HG03439 (cell line): ENCODE results near the gene OR10H2.
"Not testable (repeated sequence)": the region's sequence is repeated elsewhere in the genome, so short reads cannot be mapped to it uniquely, and the experiment has no call there.

Source experiments
- ATAC-seq: cut with Tn5 transposase; IDR thresholded peaks from one replicate; pipeline ENCODE4 v1.9.1; 2021; ENCODE audit warnings: mild to moderate bottlenecking, moderate library complexity; ENCODE audit not compliant: unreplicated experiment

Gene OR10H2, protein sequence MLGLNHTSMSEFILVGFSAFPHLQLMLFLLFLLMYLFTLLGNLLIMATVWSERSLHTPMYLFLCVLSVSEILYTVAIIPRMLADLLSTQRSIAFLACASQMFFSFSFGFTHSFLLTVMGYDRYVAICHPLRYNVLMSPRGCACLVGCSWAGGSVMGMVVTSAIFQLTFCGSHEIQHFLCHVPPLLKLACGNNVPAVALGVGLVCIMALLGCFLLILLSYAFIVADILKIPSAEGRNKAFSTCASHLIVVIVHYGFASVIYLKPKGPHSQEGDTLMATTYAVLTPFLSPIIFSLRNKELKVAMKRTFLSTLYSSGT

DNA sequence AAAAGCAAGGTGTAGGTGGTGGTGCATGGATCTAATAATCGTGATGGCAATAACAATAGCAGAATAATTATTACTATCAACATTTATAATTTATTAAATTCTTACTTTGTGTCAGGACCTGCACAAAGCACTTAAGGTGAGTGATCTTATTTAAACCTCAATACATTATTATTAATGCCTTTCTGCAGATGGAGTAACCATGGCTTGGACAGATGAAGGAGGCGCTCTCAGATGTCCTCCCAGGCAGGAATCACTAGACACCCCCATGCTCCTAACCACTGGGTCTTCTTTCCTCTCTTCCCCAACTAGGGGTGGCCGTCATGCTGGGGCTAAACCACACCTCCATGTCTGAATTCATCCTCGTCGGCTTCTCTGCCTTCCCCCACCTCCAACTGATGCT lies at the start of gene OR10H2:
TSS of gene OR10H2 (plus strand) at position 301 of the 400 bp plus-strand sequence. CDS start at position 321, 20 bp downstream.
- ATAC-seq: no peak

DNA sequence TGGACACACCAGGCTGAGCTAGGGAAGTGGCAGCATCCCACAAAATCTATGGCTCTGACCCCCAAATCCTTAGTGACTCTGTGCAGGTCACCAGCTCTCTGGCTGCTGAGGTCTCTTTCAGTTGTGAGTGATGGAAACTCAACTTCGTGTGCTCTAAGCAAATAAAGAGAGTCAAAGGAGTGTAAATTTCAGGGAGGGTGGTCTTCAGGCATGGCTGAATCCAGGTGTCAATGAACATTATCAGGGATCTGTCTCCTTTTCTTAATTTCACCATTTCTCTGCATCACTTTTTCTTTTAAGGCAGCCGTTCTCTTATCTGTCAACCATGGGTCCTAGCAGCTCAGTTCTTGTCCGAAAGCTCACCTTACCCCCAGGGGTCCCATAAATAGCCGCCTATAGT lies 48.7 kb upstream of the OR10H2 start:
- ATAC-seq: no peak

DNA sequence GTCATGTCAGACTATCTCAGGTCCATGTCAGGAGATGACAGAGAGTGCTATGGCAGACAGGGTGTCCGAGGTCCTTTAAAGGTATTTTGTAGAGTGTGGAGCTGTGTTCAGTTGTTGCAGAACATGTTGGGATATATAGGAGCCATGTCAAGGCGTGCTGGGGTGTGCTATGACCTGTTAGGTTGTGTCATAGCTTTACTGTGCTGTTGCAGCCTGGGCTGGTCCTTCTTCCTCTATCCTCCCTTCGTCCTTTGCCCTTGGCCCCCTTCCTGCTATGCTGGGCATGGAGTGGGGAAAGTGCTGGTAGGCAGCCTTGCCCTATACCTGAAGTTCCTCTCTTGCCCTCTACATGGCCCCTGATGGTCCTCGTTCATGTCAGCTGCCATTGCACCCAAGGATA lies 48.0 kb upstream of the OR10H2 start:
- not testable (repeated sequence) for ATAC-seq

DNA sequence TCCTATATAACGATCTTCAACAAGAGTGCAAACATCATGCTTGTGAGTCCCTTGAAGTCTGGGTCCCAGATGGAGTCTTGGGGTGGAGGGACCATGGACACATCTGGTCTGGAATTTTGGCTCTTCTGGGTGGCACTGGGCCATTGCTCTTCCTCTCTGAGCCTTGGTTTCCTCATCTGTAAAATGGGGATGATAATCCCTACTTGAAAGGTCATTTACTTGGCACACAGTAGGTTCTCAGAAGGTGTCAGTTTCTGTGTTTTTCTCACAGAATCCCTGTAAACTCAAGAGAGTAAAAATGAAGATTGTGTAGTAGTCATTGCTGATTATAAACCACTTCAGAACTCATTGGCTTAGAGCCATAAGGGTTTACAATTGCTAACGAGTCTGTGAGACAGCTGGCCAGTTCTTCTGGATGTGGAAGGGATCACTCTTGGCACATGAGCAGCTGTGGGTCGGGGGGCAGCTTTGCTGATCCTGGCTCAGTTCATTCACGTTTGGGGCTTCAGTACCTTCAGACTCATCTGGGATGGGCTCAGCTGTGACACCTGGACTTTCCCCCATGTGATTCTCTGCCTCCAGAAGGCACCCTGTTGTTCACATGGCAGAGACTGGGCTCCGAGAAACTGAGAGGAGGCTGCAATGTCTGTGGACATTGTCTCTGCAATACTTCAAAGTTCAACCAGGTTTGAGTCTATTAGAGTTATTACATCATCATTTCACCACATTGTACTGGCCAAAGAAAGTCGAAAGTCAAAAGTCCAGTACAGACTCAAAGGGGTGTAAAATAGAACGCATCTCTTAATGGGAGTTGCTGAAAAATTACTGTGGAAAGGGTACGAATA lies 47.1 kb upstream of the OR10H2 start:
- ATAC-seq: no peak

DNA sequence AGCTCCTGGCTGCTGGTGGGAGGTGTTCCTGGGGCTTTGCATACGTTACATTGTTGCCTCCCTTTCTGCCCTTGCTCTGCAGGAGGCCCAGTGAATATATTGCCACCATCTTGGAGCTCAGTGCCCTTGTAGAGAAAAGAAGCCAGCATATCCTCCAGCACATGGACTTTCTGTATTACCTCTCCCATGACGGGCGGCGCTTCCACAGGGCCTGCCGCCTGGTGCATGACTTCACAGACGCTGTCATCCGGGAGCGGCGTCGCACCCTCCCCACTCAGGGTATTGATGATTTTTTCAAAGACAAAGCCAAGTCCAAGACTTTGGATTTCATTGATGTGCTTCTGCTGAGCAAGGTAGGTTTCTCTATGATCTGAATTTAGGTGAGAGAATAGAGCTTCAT lies 44.4 kb upstream of the OR10H2 start:
- ATAC-seq: no peak

DNA sequence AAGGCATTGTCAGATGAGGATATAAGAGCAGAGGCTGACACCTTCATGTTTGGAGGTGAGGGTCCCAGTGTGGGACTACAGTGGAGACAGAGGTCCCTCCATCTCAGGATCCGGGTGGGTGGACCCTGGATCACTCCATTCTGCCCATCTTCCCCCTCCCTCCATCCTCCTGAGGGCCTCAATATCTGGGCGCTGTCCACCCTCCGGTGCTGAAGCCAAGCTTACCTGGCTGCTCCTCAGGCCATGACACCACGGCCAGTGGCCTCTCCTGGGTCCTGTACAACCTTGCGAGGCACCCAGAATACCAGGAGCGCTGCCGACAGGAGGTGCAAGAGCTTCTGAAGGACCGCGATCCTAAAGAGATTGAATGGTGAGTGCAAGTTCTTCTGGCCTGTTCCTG lies 43.0 kb upstream of the OR10H2 start:
- no peak for ATAC-seq

DNA sequence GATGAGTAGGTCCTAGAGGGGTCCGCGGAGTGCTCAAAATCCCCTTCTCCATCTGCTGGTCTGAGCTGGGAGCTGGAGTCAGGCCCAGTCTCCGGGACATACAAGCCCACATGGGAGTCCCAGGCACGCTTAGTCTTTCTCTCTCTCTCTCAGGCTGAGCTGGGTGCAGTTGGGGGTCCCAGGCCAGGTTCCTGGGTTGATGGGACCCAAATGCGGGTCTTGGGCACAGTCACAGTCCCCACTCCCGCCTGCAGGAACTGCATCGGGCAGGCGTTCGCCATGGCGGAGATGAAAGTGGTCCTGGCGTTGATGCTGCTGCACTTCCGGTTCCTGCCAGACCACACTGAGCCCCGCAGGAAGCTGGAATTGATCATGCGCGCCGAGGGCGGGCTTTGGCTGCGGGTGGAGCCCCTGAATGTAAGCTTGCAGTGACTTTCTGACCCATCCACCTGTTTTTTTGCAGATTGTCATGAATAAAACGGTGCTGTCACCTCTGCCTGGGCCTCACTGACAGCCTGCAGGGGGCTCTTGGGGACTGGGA lies 31.1 kb upstream of the OR10H2 start:
- ATAC-seq: no peak

DNA sequence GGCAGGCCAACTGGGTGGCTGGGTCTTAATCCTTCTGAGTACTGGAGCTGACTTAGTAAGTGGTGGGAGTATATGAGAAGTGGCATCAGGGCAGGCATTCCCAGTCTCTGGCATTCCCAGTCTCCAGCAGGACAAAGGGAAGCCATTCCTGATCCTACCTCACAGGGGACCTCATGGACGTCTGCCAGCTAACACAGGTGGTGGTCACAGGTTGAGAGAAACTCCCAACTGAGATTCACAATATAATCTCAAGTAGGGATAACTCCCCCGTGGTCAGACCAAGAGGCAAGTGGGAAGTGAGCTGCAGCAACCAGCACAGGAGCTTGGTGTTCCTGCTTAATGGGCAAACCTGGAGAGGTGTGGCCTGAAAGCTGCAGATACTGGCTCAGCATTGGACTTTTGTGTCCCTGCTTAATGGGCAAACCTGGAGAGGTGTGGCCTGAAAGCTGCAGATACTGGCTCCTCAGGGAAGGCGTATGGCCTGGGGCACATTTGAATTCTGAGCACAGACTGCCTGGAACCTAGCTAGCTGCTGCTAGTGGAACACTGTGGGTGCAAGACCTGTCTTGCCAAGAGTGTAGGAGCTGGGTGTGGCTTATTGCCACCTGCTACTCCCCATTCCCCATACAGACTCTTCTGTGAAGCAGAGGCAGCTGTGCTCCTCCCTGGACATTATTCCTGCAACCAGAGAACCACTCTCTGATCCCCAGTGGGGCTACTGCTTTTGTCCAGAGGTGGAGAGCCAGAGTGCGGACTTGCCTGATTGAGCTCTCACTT lies 25.9 kb upstream of the OR10H2 start:
- ATAC-seq: no peak

DNA sequence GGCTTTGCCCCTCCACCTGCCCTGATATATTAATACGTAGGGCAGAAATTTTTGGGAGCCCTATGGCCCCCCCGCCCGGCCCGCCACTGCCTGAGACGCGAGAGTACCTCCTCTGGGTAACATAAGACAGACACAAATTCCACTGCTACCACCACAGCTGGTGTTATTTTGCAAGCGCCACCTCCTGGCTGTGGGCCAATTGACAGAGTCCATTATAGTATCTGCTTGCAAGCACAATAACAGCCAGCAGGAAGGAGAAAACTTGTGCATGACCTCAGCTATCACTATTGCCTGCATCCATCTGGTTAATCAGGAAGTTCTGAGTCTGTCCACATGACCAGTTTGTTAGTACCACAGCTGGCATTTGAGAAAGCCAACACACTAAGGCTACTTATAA lies 25.3 kb upstream of the OR10H2 start:
- no peak for ATAC-seq

DNA sequence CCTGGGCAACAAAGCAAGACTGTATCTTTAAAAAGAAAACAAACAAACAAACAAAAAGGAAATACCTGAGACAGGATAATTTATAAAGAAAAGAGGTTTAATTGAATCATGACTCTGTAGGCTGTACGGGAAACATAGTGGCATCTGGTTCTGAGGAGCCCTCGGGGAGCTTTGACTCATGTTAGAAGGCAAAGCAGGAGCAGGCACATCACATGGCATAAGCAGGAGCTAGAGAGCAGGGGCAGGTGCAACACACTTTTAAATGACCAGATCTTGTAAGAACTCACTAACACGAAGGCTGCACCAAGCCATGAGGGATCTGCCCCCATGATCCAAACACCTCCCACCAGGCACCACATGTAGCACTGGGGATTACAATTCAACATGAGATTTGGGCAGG lies 13.2 kb upstream of the OR10H2 start:
- ATAC-seq: no peak

DNA sequence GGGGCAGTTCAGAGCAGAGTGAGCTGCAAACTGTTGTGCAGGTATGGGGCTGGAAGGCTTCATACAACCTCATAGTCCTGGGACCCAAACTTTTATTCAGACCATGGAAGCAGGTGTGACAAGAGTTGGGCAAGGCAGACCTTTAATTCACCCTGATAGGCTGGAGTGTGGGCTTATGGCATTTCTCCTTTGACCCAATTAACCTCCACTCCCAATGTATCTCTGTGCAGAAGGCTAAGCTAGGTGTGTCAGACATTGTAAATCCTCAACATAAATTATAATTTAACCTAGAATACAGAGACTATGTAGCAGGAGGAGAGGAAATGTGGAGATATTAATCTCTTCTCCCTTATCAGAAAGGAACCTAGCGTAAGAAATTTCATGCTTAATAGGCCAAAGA lies 12.2 kb upstream of the OR10H2 start:
- ATAC-seq: no peak

DNA sequence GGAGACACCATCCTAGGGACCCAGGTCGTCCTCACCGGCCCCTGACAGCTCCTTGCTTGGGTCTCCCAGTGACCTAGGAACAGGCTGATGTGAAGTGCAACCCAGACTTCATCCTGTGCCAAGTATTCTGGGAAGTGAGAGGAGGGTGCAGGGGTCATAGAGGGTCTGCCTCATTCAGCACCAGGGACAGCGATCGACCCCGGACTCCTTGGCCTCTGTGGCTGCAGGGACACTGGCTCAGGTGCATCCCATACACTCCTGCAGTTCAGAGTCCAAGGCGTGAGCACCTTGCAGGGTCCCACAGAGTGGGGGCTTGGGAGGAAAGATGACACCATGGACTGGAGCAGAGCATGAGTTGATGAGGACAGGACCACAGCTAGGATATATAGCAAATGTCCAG lies 10.0 kb upstream of the OR10H2 start:
- no peak for ATAC-seq

DNA sequence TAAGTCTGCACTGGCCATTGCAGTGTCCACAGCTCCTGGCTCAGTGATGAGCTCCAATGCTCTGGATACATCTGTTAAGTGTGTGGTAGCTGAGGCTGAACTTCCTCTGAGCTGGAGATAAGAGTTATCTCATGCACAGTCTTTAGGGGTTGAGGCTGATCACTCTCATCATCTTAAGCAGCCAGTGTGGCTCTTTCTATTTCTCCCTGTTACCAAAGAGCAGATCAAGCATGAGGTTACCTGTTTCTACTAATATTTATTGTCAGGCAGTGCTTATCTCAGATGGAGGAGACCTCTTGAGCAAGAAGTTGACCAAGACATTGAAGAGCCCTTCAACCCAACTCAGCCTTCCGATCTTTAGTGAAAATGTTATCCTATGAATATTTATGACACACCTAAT lies 6.6 kb upstream of the OR10H2 start:
- no peak for ATAC-seq

DNA sequence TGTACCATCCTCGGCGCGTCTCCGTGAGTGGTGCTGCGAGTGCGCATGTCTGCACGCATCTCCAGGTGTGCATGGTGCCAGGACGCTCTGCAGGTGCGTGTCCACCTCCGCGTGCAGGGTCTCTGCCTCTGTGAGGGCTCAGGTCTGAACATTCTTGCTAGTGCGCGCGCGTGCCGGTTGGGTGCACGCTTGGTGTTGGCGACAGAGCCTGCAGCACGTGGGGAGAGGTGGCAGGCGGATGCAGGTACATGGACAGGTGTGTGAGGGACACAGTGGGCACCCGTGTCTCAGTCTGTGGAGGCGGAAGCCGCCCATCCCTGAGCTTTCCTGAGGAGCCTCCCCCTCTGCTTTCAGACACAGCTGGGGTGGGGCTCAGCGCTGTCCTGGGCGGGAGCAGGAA lies 4.9 kb upstream of the OR10H2 start:
- ATAC-seq: no peak

DNA sequence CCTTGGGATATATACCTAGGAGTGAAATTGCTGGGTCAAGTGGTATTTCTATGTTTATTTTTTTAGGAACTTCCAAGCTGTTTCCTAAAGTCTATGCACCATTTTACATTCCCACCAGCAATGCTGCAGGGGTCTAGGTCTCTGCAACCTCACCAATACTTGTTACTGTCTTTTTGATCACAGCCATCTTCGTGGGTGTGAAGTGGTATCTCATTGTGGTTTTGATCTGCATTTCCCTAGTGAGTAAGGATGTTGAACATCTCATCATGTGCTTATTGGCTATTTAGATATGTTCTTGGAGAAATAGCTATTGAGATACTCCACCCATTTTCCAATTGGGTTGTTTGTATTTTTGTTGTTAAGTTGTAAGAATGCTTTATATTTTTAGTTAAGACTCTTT lies 2.7 kb downstream of the OR10H2 start:
- no peak for ATAC-seq

DNA sequence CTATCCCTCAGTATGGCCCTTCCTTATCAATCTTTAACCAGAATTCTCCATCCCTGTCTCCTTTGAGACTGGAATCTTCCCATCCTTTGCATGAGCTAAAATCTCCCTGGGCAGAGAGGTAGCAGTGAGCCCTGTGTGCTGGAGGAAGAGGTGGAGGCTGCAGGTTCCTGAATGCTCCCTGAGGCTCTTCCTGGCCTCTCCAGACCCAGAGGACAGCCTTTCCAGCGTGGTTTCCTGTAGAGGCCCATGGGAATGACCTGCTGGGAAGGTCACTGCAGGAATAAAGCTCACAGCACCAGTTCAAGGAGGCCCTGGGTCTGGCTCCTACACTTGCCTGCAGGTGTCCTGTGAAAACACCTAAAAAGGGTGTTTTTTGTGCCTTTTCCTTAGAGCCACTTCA lies 4.6 kb downstream of the OR10H2 start:
- no peak for ATAC-seq

DNA sequence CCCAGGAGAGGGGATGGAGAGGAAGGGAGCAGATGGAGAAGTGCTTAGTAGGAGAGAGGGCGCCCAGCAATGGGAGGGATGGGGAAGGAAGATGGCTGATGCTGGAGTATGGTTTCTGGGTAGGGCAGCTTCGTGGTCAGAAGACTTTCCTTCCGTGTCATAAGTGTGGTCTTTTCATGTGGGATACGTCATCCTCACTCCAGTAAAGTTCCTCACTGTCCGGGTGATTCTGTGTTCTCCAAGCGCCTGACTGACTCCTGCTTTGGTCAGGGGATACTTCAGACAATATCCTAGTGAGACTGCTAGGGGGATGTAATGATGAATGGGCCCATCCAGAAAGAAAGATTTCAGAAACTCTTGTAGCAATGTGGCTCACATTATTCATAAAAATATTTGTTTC lies 6.1 kb downstream of the OR10H2 start:
- no peak for ATAC-seq

DNA sequence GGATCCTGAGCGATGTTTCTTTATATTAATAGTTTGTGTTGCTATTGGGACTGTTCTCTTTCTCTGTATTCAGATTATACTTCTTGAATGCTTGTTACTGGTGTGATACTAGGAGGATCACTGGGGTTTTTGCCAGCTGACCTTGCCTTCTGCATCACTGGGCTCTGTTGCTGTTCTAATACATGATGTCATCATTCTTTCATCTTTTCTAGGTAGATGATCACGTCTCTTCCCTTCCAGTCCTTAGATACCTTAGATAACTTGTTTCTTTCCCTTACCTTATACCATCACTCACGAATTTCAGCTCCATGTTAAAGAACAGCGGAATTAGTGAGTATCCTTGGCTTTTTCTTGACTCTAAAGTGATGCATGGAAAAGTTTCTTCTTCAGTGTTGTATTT lies 9.9 kb downstream of the OR10H2 start, which contains the start of gene OR10H3:
TSS of gene OR10H3 (plus strand) at position 264 of the 400 bp plus-strand sequence. CDS start 3,408 bp downstream, outside the sequence.
- ATAC-seq: no peak

DNA sequence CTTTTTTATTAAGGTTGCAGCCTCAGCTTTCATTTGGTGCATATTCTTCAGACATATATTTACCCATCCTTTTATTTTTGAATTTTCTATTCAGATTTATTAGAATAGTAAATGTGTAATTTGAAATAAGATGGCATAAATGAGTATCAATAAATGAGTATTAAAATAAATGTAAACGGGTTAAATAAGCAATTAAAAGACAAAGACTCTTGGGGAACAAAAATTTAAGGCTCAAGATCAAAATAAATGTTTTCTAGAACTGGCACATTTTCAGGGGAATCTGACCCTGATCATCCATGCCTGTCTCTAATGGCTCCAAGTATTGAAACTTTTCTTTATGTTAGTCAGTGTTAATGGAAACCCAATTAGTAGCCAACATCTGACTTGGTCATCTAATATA lies 13.0 kb downstream of the OR10H2 start:
- ATAC-seq: no peak

DNA sequence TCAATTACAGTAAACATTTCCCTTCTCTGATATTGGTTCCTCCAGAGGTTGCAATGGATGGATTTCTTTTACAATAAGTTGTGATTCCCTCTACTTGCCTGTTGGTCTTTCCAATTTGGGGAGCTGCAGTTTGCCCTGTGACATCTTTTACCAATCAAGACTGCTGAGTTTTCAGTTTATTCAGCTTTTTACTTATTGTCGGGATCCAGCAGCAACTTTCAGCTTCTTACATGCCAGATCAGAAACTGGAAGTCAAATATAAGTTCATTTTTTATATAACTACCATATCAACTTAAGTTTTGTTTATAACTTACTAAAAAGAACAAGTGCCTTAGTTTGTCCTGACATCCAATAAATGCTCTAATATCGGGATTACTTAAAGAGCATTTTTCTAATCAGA lies 20.4 kb downstream of the OR10H2 start:
- ATAC-seq: no peak

DNA sequence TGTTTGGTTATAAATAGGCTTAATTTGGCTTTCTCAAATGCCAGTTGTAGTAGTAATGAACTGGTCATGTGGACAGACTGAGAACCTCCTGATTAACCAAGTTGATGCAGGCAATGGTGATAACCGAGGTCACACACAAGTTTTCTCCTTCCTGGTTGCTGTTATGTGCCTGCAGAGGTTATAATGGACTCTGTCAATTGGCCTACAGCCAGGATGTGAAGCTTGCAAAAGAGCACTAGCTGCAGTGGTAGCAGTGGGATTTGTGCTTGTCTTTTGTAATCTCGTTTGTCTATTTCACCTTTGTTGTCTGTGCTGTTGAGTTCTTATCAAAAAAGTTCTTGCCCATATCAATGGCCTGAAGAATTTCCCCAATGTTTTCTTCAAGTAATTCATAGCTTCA lies 30.6 kb downstream of the OR10H2 start:
- ATAC-seq: no peak
